ENCODE results near the gene NR6A1.

Gene NR6A1

DNA sequence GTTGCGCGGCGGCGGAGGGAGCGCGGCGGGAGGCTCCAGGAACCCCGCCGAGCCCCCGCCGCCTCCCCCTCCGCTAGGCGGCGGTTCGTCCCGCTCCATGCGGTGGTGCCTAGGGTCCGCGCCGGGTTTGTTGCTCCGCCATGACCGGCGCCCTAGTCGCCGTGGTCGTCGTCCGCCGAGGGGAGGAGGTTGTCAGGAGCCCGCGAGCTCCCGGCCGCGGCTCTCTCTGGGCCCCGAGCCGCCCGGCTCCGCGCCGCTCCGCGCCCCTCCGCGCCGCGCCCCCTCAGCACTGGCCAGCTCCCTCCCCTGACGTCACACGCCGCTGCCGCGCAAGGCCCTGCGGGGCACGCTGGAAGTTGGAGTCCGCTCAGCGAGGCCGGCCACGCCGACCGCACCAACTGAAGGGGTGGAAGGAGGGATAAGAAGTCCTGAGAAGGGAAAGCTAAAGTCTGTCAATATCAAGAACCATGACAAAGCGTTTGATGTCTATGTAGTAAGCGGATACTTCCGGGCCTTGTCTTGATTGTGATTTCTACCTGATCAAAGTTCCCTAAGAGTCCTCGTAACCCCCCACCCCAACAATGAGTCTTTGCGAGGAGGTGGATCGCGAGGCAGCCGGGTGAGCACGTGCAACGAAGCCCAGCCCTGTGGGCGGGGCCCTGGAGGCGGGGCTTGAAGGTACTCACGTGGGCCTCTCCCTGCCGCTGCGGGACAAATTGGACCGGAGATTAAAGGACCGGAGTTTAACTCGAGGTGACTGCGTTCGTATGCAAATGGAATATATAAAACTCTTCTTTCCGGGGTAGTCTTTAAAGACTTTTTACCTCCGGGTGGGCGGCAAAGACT lies at the start of gene NR6A1:
Gene NR6A1 (minus strand): TSS at position 291 of the 846 bp plus-strand sequence.
- peak; percentile 91 for DNase-seq (ENCODE audit: low read depth)
- H3K4me3 ChIP-seq (ENCODE audit: low read depth, low read length) = peak within 1 kb of the TSS; percentile 66
- in situ Hi-C loops (cut with HindIII; ENCODE audit: low sequenced_read_pairs) = loop anchor here (5.0 kb wide), 1 partner anchor 81 kb away; the partner anchor contains the start of gene WDR38
- TF ChIP-seq, protein P1, sequence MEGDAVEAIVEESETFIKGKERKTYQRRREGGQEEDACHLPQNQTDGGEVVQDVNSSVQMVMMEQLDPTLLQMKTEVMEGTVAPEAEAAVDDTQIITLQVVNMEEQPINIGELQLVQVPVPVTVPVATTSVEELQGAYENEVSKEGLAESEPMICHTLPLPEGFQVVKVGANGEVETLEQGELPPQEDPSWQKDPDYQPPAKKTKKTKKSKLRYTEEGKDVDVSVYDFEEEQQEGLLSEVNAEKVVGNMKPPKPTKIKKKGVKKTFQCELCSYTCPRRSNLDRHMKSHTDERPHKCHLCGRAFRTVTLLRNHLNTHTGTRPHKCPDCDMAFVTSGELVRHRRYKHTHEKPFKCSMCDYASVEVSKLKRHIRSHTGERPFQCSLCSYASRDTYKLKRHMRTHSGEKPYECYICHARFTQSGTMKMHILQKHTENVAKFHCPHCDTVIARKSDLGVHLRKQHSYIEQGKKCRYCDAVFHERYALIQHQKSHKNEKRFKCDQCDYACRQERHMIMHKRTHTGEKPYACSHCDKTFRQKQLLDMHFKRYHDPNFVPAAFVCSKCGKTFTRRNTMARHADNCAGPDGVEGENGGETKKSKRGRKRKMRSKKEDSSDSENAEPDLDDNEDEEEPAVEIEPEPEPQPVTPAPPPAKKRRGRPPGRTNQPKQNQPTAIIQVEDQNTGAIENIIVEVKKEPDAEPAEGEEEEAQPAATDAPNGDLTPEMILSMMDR (IDR thresholded peaks at IDR 0.05; ENCODE audit: low read depth, low read length, missing control alignments) = peak; percentile 19

DNA sequence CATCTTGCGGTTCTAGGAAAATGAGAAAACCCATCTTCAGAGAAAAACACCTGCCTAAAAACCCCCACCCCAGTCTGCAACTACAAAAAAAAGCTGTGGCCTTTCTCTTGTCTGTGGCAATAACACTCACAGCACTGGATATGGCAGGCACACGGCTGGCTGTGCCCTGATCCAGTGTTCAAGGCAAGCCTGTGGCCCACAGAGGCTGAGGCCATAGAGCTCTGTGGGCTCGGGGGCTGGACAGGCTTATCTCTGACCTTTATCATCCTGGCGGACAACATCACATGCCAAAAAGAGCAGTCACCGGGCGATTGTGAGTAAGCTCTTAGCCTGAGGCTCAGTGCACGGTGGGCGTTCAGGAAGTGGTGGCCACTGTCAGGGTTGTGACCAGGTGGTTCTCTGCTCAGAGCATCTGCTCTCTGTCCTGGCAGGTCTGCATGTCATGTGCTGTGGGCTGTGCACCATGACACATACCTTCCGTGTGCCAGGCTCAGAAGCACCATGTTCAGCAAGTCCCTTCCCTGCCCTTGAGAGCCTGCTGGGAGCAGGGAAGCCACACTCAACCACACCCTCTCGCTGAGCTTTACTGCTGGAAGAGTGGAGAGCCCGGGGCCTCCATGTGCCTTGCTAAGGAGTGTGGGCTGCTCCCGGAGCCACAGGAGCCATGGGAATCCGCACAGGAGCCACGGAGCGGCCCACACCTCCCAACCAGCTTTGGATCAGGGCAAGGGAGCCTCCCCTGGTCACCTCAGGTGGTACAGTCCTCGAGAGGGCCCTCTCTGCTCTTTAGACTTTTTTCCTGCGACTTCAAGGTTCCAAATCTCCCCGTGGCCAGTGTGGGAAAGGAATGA lies 47.5 kb upstream of the NR6A1 start:
- no peak for DNase-seq (ENCODE audit: low read depth)
- TF ChIP-seq, protein P1 (IDR thresholded peaks at IDR 0.05; ENCODE audit: low read depth, low read length, missing control alignments) = no peak
- in situ Hi-C loops (cut with HindIII; ENCODE audit: low sequenced_read_pairs) = no loop called here
- H3K4me3 ChIP-seq (ENCODE audit: low read depth, low read length) = no peak overlapping the region

DNA sequence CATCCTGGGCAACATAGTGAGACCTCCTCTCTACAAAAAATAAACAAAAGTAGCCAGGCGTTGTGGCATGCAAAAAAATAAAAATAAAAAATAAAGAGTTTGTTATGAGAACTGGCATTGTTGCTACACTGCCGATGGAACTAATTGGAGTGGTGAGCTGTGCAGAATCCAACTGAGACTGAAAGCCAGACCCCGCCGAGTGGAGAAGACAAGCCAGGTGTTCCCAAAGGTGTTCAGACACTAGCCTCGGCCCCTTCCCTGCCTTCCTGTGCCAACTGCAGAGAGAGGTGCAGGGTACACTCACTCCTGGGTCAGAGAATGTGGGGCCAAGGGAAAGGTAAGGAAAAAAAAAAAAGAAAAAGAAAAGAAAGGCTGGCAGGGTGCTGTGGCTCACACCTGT lies 44.5 kb upstream of the NR6A1 start:
- TF ChIP-seq, protein P1 (IDR thresholded peaks at IDR 0.05; ENCODE audit: low read depth, low read length, missing control alignments) = no peak
- no peak for DNase-seq (ENCODE audit: low read depth)
- no peak overlapping the region for H3K4me3 ChIP-seq (ENCODE audit: low read depth, low read length)
- in situ Hi-C loops (cut with HindIII; ENCODE audit: low sequenced_read_pairs) = no loop called here

DNA sequence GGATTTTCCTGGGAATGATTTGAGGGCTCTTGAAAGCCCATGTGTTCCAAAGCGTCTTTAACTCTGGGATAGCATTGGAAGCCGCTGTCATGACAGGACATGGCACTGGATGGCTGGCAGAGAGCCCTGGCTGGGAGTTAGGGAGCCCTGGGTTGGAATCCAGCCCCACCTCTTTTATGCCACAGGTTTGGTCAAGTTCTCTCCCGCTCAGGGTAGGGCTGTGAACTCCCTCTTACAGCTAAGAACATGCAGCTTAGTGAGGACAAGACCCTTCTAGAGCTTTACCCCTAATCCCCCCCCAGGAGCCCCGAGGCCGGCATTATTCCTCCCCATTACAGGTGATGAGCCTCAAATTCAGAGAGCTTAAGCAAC lies 43.0 kb upstream of the NR6A1 start:
- in situ Hi-C loops (cut with HindIII; ENCODE audit: low sequenced_read_pairs) = no loop called here
- TF ChIP-seq, protein P1 (IDR thresholded peaks at IDR 0.05; ENCODE audit: low read depth, low read length, missing control alignments) = no peak
- no peak for DNase-seq (ENCODE audit: low read depth)
- H3K4me3 ChIP-seq (ENCODE audit: low read depth, low read length) = no peak overlapping the region

DNA sequence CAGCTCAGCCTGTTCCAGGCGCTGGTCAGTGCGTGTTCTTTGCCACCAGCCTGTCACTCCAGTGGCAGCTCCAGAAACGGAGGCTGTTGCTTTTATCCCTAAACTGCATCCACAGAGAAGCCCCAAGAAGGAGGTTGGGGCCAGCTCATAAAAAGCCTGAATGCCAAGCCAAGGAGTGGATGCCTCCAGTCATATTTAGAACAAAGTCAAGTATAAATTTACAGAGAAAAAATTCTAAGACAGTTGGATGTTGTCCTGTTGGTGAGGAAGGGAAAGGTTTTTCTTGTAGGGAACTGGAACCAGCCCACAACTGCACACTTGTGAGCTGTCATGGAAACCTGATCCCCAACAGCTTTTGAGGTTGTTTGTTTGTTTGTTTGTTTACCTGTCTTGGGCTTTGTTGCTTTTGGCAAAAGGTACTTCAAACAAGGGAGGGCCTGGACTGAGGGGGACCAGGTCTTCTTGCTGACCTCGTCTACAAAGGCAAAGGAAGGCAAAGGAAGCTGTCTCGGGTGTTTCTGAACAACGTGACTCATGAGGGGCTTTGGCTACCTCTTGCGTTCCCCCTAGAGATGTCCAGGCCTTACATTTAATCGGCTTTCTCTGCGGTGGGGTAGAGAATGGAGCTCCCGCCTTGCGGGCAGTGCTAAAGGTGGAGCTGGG lies 42.5 kb upstream of the NR6A1 start:
- no peak overlapping the region for H3K4me3 ChIP-seq (ENCODE audit: low read depth, low read length)
- in situ Hi-C loops (cut with HindIII; ENCODE audit: low sequenced_read_pairs) = no loop called here
- TF ChIP-seq, protein P1 (IDR thresholded peaks at IDR 0.05; ENCODE audit: low read depth, low read length, missing control alignments) = no peak
- DNase-seq (ENCODE audit: low read depth) = no peak

DNA sequence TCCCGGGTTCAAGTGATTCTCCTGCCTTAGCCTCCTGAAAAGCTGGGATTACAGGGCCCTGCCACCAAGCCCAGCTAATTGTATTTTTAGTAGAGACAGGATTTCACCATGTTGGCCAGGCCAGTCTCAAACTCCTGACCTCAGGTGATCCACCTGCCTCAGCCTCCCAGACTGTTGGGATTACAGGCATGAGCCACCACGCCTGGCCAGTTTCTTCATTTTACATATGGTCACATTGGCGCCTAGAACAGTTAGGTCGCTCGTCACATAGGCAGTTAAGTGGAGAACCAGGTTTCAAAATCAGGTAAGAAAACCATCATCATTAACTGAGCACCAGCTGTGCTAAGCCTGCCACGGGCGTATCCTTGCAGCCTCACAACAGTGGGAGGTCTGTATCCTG lies 41.9 kb upstream of the NR6A1 start:
- no peak for DNase-seq (ENCODE audit: low read depth)
- TF ChIP-seq, protein P1 (IDR thresholded peaks at IDR 0.05; ENCODE audit: low read depth, low read length, missing control alignments) = no peak
- no peak overlapping the region for H3K4me3 ChIP-seq (ENCODE audit: low read depth, low read length)
- in situ Hi-C loops (cut with HindIII; ENCODE audit: low sequenced_read_pairs) = no loop called here

Measured in astrocyte of the cerebellum (primary cell).